GM12873 (cell line): ENCODE data around the gene PHETA1.

Source experiments
- TF ChIP-seq, protein P1 (sequence below): IDR thresholded peaks from 2 replicates; pipeline ENCODE4 v1.5.1; 2012; ENCODE audit warnings: low read depth, mild to moderate bottlenecking, moderate library complexity, low read length, control low read depth; ENCODE audit not compliant: insufficient read depth; ENCODE audit errors: missing control alignments

PHETA1 gene

DNA sequence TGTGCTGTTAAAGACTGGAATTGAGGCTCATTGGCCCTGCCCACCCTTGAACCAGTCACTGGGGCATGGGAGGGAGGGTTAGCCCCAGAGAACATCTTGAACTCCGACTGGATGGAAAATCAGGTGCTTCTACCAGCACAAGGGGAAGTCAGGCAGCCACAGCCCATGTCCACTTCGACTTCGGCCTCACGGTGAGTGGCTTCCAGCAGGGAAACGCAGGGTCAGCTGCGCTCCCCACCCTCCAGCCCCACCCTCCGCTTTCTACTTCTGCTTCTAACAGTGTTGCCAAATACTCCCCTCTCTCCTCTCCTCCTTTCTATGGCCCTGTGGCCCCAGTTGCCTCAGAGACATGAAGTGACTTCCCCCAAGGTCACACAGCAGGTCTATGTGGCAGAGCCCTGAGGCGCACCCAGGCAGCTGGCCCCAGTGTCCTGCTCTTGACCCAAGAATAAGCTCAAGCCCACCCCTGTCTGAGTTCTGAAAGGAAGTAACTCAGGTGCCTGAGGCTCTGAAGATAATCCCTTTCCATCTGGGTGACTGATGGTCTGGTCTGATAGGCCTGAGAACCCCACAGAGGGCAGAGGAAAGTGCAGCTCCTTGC lies 24.9 kb upstream of the PHETA1 start:
- TF ChIP-seq, protein P1, sequence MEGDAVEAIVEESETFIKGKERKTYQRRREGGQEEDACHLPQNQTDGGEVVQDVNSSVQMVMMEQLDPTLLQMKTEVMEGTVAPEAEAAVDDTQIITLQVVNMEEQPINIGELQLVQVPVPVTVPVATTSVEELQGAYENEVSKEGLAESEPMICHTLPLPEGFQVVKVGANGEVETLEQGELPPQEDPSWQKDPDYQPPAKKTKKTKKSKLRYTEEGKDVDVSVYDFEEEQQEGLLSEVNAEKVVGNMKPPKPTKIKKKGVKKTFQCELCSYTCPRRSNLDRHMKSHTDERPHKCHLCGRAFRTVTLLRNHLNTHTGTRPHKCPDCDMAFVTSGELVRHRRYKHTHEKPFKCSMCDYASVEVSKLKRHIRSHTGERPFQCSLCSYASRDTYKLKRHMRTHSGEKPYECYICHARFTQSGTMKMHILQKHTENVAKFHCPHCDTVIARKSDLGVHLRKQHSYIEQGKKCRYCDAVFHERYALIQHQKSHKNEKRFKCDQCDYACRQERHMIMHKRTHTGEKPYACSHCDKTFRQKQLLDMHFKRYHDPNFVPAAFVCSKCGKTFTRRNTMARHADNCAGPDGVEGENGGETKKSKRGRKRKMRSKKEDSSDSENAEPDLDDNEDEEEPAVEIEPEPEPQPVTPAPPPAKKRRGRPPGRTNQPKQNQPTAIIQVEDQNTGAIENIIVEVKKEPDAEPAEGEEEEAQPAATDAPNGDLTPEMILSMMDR, result no peak

DNA sequence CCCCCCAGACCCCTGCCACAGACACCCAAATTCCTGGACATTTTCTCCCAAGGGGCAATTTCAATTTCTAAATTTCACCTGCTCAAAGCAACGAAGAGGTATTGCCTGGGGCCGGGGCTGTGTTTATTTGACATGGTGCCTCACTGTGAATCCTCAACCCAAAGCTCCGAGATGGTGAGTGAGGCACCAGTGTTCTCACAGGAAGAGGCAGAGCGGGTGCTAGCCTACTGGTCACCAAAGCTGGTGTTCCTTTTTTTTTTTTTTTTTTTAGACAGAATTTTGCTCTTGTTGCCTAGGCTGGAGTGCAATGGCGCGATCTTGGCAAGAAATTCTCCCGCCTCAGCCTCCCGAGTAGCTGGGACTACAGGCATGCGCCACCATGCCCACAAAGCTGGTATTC lies 22.0 kb upstream of the PHETA1 start:
- TF ChIP-seq, protein P1, result no peak

DNA sequence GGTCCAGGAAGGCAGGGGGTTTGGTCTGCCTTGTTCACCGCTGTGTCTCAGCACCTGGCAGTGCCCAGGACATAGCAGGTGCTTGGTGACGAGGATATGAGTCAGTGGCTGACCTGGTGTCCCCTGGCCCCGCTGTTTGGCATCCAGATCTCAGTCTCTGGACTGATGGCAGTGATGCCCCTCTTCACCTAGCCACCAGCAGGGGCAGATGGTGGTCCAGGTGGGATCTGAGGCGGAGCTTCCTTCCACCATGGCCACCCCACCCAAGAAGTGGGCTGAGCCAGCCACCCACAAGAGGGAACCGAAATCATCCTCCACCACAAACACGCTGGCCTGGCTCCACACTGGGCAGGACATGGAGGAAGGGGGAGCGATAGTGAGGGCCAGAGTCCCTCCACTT lies 20.7 kb upstream of the PHETA1 start:
- TF ChIP-seq, protein P1, result no peak

DNA sequence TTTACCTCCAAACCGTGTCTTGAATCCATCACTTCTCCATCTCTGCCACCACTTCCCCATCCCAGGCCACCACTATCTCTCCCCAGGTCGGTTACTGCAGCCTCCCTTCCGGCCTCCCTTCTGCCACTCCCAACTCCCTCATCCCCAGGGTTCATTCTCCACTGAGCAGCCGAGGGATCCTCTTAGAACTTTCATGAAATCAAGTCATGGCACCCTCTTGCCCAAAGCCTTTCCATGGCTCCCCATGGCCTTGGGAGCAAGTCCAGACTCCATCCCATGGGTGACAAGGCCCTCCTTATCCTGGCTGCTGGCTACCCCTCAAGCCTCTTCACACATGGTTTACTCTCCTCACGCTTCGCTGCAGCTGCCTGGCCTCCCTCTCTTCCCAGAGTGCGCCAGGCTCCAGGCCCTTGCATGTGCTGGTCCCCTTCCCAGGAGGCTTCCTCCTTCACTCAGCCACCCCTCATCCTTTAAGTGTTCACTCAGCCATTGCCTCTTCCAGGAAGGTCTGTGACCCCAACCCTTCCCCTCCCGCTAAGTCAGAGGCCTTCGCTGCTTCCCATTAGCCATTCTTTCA lies 18.9 kb upstream of the PHETA1 start:
- TF ChIP-seq, protein P1, result no peak

DNA sequence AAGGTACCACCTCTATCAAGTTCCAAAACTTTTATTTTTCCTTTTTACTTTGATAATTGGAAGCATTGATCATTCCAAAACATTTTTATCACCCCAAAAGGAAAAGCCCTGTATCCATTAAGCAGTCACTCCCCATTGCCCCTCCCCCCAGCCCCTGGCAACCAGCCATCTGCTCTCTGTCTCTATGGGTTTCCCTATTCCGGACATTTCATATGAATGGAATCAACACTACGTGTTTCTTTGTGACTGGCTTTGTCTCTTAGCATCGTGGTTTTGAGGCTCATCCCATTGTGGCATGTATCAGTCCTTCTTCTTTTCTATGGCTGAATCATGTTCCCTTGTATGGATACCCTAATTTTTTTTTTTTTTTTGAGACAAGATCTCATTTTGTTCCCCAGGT lies 18.0 kb upstream of the PHETA1 start:
- TF ChIP-seq, protein P1, result no peak

DNA sequence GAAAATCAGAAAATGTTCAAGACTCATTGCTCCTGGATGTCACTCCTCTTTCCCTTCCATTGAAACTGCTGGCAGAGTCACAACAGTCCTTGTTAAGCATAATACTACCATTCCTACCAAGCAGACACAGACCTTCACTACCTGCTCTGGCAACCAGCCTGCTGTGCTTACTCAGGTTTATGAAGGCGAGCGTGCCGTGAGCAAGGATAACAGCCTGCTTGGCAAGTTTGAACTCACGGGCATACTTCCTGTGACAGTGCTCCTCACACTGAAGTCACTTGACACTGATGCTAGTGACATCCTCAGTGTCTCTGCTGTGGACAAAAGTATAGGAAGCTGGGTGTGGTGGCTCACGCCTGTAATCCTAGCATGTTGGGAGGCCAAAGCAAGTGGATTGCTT lies 15.7 kb upstream of the PHETA1 start:
- TF ChIP-seq, protein P1, result no peak

DNA sequence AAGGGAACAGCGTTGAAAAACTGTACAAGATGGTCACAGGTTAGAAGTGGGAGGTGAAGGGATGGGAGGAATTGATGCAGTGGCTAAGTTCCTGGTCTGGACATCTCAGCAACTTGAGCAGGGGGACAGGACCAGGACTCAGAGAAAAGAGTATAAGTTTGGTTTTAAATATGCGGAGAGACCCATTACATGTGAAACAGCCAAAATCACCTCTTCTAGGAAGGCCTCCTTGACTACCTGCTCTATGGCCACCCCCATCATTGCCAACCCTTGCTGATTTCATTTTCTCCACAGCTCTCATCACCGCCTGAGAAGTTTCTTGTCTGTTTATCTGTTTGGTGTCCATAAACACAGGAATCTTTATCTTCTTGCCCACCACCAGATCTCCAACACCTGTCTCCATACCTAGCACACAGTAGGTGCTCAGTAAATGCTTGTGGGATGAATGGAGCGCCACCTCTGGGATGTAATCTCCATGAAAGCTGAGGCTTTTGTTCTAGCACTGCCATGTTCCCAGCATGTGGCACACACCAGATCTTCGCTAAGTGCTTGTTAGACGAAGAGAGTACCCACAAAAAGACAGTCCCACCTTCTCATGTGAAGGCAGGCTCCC lies 11.2 kb upstream of the PHETA1 start:
- TF ChIP-seq, protein P1, result no peak
